Measurements from ENCODE around the gene NEXN. TPM values are rescaled to one million over a fixed set of nuclear protein-coding genes. Genes with fewer than 3 reads are reported as not detected.
"Not testable (repeated sequence)": the region's sequence is repeated elsewhere in the genome, so short reads cannot be mapped to it uniquely, and the experiment has no call there.

NEXN gene
- total RNA-seq, 2 experiments from 2014 or later, result 2.4 to 2.8 TPM

DNA sequence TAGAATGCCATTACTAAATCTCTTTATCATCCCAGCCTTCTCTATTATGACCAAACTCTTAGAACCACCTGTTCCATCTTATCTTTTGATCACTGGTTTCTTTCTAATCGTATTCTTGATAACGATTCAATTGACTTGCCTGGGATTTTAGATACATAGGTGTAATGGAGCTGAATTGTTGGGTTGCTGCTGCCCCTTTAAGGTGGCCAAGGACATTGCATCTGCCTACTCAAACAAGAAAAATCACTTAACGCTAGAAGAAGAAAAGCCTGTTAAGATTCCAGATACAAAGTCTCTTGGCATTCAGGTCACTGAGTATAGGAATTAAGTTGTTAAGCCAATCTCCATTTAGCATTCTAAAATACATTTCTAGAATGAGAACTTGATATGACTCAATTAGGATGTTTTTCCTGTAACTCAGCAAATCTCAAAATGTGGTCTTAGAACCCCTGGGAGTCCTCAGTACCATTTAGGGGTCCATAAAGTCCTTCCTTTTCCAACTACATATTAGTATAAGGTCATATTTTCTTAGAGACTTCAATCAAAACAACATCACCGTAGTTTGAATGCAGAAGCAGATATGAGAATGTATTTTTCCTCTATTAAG, 12.4 kb downstream of the NEXN start:
- DNase-seq, result peak; percentile 41
- no peak overlapping the region for H3K27ac Mint-ChIP-seq
- H3K36me3 Mint-ChIP-seq (ENCODE audit: low read depth), result no peaks in the 10 kb centered on the region
- intact Hi-C loops (cut with micrococcal nuclease), result no loop called here
- ChIA-PET POLR2A (no interaction called here), CTCF (interaction anchor here (0.8 to 1.6 kb wide), 7 partner anchors 11 to 124 kb away, joined by 3 to 4 read pairs (median 3); partner anchors contain the start of gene MIGA1)
- H3K9me3 Mint-ChIP-seq, result no peaks in the 10 kb centered on the region
- H3K4me1 Mint-ChIP-seq (ENCODE audit: low read depth), result no peaks in the 10 kb centered on the region
- no peak overlapping the region for H3K4me3 Mint-ChIP-seq
- H3K27me3 Mint-ChIP-seq, result no peaks in the 10 kb centered on the region
- no peak for ATAC-seq
- TF ChIP-seq, protein P1, sequence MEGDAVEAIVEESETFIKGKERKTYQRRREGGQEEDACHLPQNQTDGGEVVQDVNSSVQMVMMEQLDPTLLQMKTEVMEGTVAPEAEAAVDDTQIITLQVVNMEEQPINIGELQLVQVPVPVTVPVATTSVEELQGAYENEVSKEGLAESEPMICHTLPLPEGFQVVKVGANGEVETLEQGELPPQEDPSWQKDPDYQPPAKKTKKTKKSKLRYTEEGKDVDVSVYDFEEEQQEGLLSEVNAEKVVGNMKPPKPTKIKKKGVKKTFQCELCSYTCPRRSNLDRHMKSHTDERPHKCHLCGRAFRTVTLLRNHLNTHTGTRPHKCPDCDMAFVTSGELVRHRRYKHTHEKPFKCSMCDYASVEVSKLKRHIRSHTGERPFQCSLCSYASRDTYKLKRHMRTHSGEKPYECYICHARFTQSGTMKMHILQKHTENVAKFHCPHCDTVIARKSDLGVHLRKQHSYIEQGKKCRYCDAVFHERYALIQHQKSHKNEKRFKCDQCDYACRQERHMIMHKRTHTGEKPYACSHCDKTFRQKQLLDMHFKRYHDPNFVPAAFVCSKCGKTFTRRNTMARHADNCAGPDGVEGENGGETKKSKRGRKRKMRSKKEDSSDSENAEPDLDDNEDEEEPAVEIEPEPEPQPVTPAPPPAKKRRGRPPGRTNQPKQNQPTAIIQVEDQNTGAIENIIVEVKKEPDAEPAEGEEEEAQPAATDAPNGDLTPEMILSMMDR (IDR thresholded peaks at IDR 0.05), result peak; percentile 65

DNA sequence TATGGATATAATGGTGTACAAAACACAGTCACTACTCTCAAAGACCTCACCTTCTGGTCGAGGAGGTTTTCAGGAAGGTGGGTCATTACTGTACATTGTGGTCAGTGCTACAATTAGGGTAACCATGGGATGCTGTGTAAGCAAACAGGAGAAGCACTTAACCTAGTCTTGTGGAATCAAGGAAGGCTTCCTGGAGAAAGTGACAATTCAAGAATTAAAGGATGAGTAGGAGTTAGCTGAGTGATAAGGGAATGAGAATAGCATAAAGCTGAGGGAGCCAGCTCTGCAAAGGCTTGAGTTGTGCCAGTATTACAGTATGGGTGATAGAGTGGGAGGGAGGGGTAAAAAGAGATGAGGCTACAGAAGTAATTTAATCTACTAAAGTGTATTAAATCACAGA, 17.2 kb downstream of the NEXN start:
- ATAC-seq (no peak), DNase-seq (no peak)
- ChIA-PET CTCF (no interaction called here), POLR2A (no interaction called here)
- Mint-ChIP-seq H3K4me3 (no peak overlapping the region), H3K27me3 (no peaks in the 10 kb centered on the region), H3K4me1 (ENCODE audit: low read depth) (no peaks in the 10 kb centered on the region), H3K9me3 (no peaks in the 10 kb centered on the region), H3K36me3 (ENCODE audit: low read depth) (no peaks in the 10 kb centered on the region), H3K27ac (no peak overlapping the region)
- intact Hi-C loops (cut with micrococcal nuclease), result no loop called here
- TF ChIP-seq, protein P1 (IDR thresholded peaks at IDR 0.05), result no peak

DNA sequence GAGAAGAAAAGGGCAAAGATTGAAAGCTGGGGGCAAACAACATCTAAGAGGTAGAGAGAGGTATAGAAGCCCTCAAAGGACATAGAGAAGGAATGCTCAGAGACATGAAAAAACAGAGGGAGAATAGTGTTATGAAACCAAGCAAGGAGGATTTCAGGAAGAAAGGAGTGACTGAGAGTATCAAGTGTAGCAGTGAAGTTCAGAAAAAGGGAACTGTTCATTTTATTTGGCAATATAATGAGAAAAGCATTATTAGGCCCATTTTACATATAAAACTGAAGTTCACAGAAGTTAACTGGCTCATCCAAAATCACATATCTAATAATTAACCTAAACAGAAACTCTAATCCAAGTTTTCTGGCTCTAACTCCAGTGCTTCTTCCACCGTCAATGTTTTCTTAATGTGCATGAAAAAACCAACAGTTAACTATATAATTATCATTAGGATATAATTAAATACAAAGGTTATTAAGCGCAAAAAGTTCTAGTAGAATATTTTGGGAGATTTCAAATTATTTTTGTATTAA, 17.7 kb downstream of the NEXN start:
- TF ChIP-seq, protein P1 (IDR thresholded peaks at IDR 0.05), result no peak
- Mint-ChIP-seq H3K9me3 (no peaks in the 10 kb centered on the region), H3K36me3 (ENCODE audit: low read depth) (no peaks in the 10 kb centered on the region), H3K27ac (no peak overlapping the region), H3K27me3 (no peaks in the 10 kb centered on the region), H3K4me3 (no peak overlapping the region), H3K4me1 (ENCODE audit: low read depth) (no peaks in the 10 kb centered on the region)
- intact Hi-C loops (cut with micrococcal nuclease), result no loop called here
- POLR2A ChIA-PET, result no interaction called here
- CTCF ChIA-PET, result no interaction called here
- ATAC-seq, result no peak
- no peak for DNase-seq

DNA sequence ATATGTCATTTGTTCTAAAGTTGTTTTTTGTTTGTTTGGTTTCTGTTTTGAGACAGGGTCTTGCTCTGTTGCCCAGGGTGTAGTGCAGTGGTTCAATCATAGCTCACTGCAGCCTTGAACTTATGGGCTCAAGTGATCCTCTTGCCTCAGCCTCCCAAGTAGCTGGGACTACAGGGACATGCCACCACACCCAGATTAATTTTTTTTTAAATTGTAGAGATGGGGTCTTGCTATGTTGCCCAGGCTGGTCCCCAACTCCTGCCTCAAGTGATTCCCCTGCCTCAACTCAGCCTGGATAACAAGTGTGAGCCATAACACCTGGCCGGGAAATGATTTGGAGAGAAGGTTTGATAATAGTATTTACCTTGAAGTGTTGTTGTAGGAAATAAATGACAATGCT, 18.2 kb downstream of the NEXN start:
- no peak for DNase-seq
- Mint-ChIP-seq H3K4me3 (no peak overlapping the region), H3K36me3 (ENCODE audit: low read depth) (no peaks in the 10 kb centered on the region), H3K27ac (no peak overlapping the region), H3K4me1 (ENCODE audit: low read depth) (no peaks in the 10 kb centered on the region), H3K27me3 (no peaks in the 10 kb centered on the region), H3K9me3 (no peaks in the 10 kb centered on the region)
- ATAC-seq, result no peak
- TF ChIP-seq, protein P1 (IDR thresholded peaks at IDR 0.05), result no peak
- ChIA-PET POLR2A (no interaction called here), CTCF (no interaction called here)
- intact Hi-C loops (cut with micrococcal nuclease), result no loop called here

DNA sequence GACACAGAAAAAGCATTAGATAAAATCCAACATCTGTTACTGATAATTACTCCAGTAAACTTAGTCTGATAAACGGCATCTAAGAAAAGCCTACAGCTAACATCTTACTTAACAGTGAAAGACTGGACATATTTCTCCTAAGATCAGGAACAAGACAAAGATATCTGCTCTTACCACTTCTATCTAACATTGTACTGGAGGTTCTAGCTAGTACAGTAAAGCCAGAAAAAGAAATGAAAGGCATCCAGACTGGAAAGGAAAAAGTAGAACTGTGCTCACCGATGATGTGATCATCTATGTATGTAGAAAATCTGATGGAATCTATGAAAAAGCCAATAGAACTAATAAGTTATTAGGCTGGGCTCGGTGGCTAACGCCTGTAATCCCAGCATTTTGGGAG, 21.7 kb downstream of the NEXN start:
- ATAC-seq (no peak), DNase-seq (no peak)
- no peak overlapping the region for H3K4me3 Mint-ChIP-seq
- CTCF ChIA-PET, result no interaction called here
- POLR2A ChIA-PET, result interaction anchor here (0.6 kb wide), 1 partner anchor 171 kb away, joined by 3 read pairs; no protein-coding TSS in a partner anchor
- intact Hi-C loops (cut with micrococcal nuclease), result no loop called here
- no peaks in the 10 kb centered on the region for H3K4me1 Mint-ChIP-seq (ENCODE audit: low read depth)
- TF ChIP-seq, protein P1 (IDR thresholded peaks at IDR 0.05), result no peak
- H3K27ac Mint-ChIP-seq, result no peak overlapping the region
- H3K9me3 Mint-ChIP-seq, result no peaks in the 10 kb centered on the region
- H3K36me3 Mint-ChIP-seq (ENCODE audit: low read depth), result no peaks in the 10 kb centered on the region
- H3K27me3 Mint-ChIP-seq, result no peaks in the 10 kb centered on the region

DNA sequence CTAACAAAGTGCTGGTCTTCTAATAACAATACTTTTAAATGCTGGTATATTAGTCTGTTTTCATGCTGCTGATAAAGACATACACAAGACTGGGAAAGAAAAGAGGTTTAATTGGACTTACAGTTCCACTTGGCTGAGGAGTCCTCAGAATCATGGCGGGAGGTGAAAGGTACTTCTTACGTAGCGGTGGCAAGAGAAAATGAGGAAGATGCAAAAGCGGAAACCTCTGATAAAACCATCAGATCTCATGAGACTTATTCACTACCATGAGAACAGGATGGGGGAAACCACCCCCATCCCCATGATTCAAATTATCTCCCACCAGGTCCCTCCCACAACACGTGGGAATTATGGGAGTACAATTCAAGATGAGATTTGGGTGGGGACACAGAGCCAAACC, 30.5 kb downstream of the NEXN start:
- H3K27ac Mint-ChIP-seq; DNase-seq; H3K27me3 Mint-ChIP-seq; POLR2A ChIA-PET; H3K4me3 Mint-ChIP-seq; ATAC-seq; H3K4me1 Mint-ChIP-seq (ENCODE audit: low read depth); CTCF ChIA-PET; intact Hi-C loops (cut with micrococcal nuclease); H3K36me3 Mint-ChIP-seq (ENCODE audit: low read depth); H3K9me3 Mint-ChIP-seq: not testable (repeated sequence)

All from activated CD8-positive, alpha-beta T cell treated with anti-CD3 and anti-CD28 coated beads for 36 hours (primary cell).